GM12864 (cell line): ENCODE results near the gene CAMKK1.

Experiments
- DNase-seq: peaks from one replicate; pipeline ENCODE4 v3.0.0-alpha.2; 2011; ENCODE audit warnings: low read depth
- H3K4me3 ChIP-seq: 2 replicates; pipeline ENCODE4 v1.5.1; 2011; ENCODE audit warnings: mild to moderate bottlenecking, low read depth, low read length, control low read depth
- TF ChIP-seq, protein P1 (sequence below): IDR thresholded peaks from 2 replicates; pipeline ENCODE4 v1.5.1; 2011; ENCODE audit warnings: low read depth, mild to moderate bottlenecking, moderate library complexity, low read length, control low read depth, inconsistent platforms; ENCODE audit errors: missing control alignments

CAMKK1 gene

DNA sequence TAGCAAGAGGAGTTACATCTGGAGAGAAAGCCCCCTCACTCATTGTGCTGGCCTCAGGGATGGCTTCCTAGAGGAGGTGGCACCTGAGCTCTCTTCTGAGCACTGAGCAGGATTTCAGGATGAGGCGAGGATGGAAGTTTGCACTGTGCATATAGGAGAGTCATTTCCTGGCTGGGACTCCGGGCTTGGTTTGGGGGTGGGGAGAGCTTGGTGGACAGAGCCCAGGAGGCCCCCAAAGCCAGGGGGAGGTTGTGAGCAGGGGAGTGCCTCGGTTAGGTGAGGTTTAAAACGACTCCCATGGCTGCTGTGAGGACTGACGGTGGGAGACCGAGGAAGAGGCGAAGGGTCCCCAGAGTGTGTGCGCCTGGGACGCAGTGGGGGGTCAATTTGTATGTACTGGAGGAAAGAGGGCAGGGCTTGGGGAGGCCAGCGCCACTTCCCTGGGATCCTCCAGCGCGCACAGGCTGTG is 1.2 kb downstream of the CAMKK1 start:
- H3K4me3 ChIP-seq: peak overlapping the region; percentile 66; the same call in 1 of the 2 replicates
- TF ChIP-seq, protein P1, sequence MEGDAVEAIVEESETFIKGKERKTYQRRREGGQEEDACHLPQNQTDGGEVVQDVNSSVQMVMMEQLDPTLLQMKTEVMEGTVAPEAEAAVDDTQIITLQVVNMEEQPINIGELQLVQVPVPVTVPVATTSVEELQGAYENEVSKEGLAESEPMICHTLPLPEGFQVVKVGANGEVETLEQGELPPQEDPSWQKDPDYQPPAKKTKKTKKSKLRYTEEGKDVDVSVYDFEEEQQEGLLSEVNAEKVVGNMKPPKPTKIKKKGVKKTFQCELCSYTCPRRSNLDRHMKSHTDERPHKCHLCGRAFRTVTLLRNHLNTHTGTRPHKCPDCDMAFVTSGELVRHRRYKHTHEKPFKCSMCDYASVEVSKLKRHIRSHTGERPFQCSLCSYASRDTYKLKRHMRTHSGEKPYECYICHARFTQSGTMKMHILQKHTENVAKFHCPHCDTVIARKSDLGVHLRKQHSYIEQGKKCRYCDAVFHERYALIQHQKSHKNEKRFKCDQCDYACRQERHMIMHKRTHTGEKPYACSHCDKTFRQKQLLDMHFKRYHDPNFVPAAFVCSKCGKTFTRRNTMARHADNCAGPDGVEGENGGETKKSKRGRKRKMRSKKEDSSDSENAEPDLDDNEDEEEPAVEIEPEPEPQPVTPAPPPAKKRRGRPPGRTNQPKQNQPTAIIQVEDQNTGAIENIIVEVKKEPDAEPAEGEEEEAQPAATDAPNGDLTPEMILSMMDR: no peak
- DNase-seq: no peak

DNA sequence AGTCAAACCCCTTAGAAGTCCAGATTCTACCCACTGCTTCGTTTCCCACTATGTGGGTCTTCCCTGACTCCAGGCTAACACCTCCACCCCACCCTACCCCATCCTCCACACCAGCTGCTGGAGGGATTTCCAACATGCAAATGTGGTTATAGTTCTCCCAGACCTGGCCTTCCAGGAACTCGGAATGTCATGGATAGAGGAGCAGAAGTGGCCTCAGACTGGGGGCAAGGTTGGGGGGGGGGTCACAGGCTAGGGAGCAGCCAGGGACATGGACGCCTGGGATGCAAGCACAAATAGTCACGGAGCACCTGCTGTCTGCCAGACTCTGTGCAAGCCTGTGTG is 2.0 kb downstream of the CAMKK1 start:
- no peak for DNase-seq
- no peak overlapping the region for H3K4me3 ChIP-seq
- TF ChIP-seq, protein P1: no peak

DNA sequence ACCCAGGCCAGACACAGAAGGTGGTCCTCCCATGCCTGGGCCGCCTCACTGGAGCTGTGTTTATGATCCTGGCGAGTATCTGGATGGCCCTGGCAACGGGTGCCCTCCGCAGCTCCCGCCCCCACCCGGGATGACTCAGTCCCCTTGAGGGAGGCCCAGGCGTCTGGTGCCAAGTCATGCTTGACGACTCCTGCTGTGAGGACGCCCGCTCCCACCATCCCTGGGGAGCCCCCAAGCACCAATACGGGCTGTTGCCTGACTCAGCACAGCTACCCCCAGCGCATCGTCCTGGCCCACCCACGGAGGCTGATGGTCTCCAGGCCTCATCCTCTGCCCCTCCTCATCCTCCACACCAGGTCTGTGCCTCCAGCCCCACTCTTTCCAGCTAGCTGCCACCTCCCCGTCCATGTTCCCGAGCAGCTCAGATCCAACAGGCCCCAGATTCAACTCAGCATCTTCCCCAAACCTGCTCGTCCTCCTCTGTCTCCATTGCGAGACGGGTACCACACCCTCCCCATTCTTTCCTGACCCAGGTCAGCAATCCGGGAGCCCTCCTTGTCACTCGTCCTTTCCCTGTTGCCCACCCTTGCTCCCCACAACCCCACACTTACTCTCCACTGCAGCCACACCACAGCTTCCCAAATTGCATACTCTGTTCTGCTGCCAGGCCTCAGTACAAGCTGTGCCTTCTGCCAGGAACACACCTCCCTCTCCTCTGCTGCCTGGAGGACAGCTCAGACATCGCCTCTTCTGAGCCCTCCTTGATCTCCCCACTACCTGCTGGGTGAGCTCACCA is 2.6 kb downstream of the CAMKK1 start:
- DNase-seq: no peak
- TF ChIP-seq, protein P1: no peak
- H3K4me3 ChIP-seq: no peak overlapping the region

DNA sequence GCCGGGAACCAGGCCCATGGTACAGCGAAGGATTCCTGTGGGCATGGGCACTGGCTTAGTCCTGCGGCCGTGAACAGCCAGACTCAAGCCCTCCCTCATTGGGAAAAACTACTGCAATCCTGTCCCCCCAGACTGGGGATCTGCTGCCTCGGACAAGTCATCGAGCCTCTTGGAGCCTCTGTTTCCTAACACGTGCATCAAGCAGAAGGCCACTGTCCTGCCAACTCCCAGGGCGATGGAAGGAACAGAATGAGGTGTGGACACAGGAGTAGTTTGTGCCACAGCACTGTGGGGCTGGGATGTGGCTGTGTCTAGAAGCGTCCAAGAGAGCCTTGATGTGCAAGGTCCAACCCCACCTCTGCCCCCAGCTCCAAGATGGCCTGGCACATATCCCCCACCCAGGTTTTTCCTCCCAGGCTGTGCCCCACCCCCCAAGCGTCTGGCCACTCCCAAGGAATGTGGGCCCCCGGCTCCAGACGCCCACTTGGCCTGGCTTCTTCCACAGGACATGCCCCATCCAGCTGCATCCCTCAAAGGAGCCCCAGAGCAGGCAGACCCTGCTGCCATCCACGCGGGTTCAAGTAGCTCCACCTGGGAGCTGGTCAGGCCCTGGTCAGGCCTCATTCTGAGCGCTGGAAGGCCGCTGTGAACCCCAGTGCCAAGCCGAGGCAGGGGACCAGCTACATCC is 3.4 kb downstream of the CAMKK1 start:
- H3K4me3 ChIP-seq: no peak overlapping the region
- TF ChIP-seq, protein P1: no peak
- no peak for DNase-seq

DNA sequence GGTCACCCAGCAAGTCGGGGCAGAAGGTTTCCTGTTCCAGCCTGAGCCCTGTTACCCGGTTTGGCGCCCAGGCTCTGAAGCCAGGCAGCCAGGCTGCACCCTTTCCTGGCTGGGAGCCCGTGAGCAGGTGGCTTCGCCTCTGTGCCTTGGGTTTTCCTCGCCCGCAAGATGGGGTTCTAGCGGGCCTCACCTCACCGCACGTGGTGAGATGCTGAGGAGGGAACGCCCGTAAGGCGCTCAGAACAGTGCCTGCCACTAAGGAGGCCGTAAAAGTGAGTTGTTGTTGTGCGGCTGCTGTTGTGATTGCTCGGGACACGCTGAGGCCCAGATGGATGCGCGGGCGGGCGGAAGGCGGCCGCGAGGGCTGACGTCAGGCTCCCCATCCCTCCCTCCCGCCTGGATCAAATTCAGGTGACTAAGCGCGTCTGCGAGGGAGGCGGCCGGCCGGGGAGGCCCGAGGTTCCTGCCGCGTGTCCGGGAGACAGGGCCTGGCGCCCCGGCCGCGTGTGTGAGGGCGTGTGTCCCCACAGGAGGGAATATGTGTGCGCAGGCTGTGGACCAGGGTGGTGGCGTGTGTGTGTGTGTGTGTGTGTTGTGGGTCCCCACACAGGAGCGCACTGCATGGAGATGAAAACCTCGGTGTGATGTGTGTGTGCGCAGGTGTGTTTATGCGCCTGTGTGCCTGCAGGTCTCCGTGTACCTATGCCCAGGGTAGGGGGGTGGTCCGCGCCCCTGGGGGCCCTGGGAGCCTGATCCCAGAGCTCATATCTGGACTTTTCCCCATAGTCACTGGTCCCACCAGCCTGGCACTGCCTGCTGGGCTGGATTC is 4.3 kb downstream of the CAMKK1 start:
- DNase-seq: no peak
- TF ChIP-seq, protein P1: no peak
- H3K4me3 ChIP-seq: no peak overlapping the region

DNA sequence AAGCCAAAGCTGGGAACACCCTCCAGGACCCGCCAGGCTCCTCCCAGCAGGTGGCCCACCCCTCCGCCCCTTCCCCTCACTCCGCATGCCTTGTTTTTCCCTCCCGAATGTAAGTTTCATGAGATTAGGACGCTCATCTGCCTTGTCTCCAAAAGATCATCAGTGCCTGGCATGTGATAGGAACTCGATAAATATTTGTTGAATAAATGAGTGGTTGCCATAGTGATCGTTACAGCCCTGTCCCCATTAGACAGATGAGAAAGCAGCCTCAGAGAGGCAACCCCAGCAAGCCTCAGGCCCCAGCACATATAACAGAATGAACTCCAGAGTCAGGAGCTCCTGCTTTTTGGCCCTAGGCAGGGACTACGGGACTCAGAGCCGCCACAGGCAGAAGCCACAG is 5.0 kb downstream of the CAMKK1 start:
- TF ChIP-seq, protein P1: no peak
- no peak for DNase-seq
- H3K4me3 ChIP-seq: no peak overlapping the region
